Esophagus squamous epithelium (tissue), 5 donors: ENCODE data around the gene BCL7A. TPM values are rescaled to one million over a fixed set of nuclear protein-coding genes. Genes with fewer than 3 reads are reported as not detected.

ENCODE experiments used
- DNase-seq: peaks from one replicate; lab custom pipeline; 2025; lab: John Stamatoyannopoulos, UW
- H3K27ac ChIP-seq, 4 donors: fragments of 200-600 bp; sonication (generic); one replicate each; pipeline ENCODE4 v1.5.1; 2016 to 2019; ENCODE audit warnings: mild to moderate bottlenecking in 1 of 4
- H3K27me3 ChIP-seq, 4 donors: fragments of 200-600 bp; sonication (generic); 1 replicate in 3 of 4; 2 replicates in 1 of 4; pipeline versions ENCODE4 v1.5.1 to v1.6.0; 2017 to 2021; ENCODE audit warnings: antibody characterized with exemption in 1 of 4
- H3K36me3 ChIP-seq, 3 donors: fragments of 200-600 bp; sonication (generic); one replicate each; pipeline ENCODE4 v1.5.1; 2016 to 2019
- H3K4me1 ChIP-seq, 3 donors: fragments of 200-600 bp; sonication (generic); one replicate each; pipeline ENCODE4 v1.5.1; 2017 to 2019
- H3K4me3 ChIP-seq, 4 donors: fragments of 200-600 bp; sonication (generic); 1 replicate in 3 of 4; 2 replicates in 1 of 4; pipeline ENCODE4 v1.5.1; 2016 to 2019; ENCODE audit warnings: mild to moderate bottlenecking in 2 of 4, moderate library complexity in 1 of 4
- H3K9me3 ChIP-seq, 3 donors: fragments of 200-600 bp; sonication (generic); one replicate each; pipeline ENCODE4 v1.5.1; 2016 to 2019
- CTCF ChIP-seq, 6 experiments: fragments of 450-650 bp in 4 of 6; fragments of 200-600 bp in 2 of 6; sonication (generic) in 2 of 6; IDR thresholded peaks; one replicate each; pipeline ENCODE4 v1.5.1; 2016 to 2019; ENCODE audit warnings: antibody characterized with exemption in 6 of 6, mild to moderate bottlenecking in 4 of 6, moderate library complexity in 4 of 6
- POLR2A ChIP-seq, 4 donors: fragments of 450-650 bp; IDR thresholded peaks; one replicate each; pipeline ENCODE4 v1.6.1; 2017; ENCODE audit warnings: antibody characterized with exemption in 4 of 4, mild to moderate bottlenecking in 4 of 4, moderate library complexity in 3 of 4
- WGBS, 2 donors: methylation state at CpG; one replicate each; pipeline ENCODE4 v1.1.5; 2018; 5-methylcytosine and 5-hydroxymethylcytosine counted together
- intact Hi-C: fragments of 100-400 bp; cut with DNase I; formaldehyde crosslinking; loops from one replicate; pipeline ENCODE4 v1.15.0; 2022
- total RNA-seq, 4 donors: library from RNA; depleted of rRNA; stranded (reverse); fragments of >200 nt; gene quantifications; one replicate each; pipeline ENCODE4 v1.1.0, GENCODE V29; 2016
- donor health status: DM: yes; HTN: yes; CAD: no.

Gene BCL7A
- total RNA-seq, 4 donors from 2014 or later: 2.5 to 8.6 (median 5.1) TPM

GRCh38 chr12:122043476-122043875, 21.8 kb downstream of the BCL7A start:
- no peak overlapping the region for H3K4me3 ChIP-seq
- no peak for DNase-seq
- H3K27ac ChIP-seq: no peak overlapping the region
- intact Hi-C loops: loop anchor here (10.0 kb wide), 1 partner anchor 141 kb away; the partner anchor contains the start of gene LRRC43
- no peaks in the 10 kb centered on the region for H3K27me3 ChIP-seq
- no peaks in the 10 kb centered on the region for H3K9me3 ChIP-seq
- TF ChIP-seq CTCF (IDR thresholded peaks at IDR 0.05) (no peak), POLR2A (IDR thresholded peaks at IDR 0.05) (no peak)
- WGBS, 2 donors: 90 to 91% methylated on average over 11 to 12 of the region's 15 CpGs
- peaks cover 0 to 3% (median 0%) of the 10 kb centered on the region in 3 donors for H3K4me1 ChIP-seq
- peaks cover 0 to 53% (median 0%) of the 10 kb centered on the region in 3 donors for H3K36me3 ChIP-seq

- Histone ChIP-seq H3K27ac (no peak overlapping the region), H3K4me3 (no peak overlapping the region), H3K27me3 (no peaks in the 10 kb centered on the region), H3K4me1 (peaks cover 0 to 3% (median 0%) of the 10 kb centered on the region in 3 donors), H3K9me3 (no peaks in the 10 kb centered on the region), H3K36me3 (peaks cover 0 to 51% (median 0%) of the 10 kb centered on the region in 3 donors)
- WGBS, 2 donors: 95 to 98% methylated on average over 7 of the region's 7 CpGs
- intact Hi-C loops: loop anchor here (10.0 kb wide), 1 partner anchor 140 kb away; the partner anchor contains the start of gene LRRC43
- TF ChIP-seq POLR2A (IDR thresholded peaks at IDR 0.05) (no peak), CTCF (IDR thresholded peaks at IDR 0.05) (no peak)
- no peak for DNase-seq
Measured at GRCh38 chr12:122045262-122045661, 23.6 kb downstream of the BCL7A start.

GRCh38 chr12:122046145-122046544, 24.5 kb downstream of the BCL7A start:
- TF ChIP-seq POLR2A (IDR thresholded peaks at IDR 0.05) (no peak), CTCF (IDR thresholded peaks at IDR 0.05) (no peak)
- Histone ChIP-seq H3K4me1 (peaks cover 3 to 5% (median 3%) of the 10 kb centered on the region in 3 donors), H3K9me3 (no peaks in the 10 kb centered on the region), H3K27ac (no peak overlapping the region), H3K36me3 (peaks cover 0 to 42% (median 0%) of the 10 kb centered on the region in 3 donors), H3K4me3 (no peak overlapping the region), H3K27me3 (no peaks in the 10 kb centered on the region)
- 90 to 99% methylated on average over 5 of the region's 7 CpGs for WGBS, 2 donors
- DNase-seq: no peak
- intact Hi-C loops: loop anchor here (10.0 kb wide), 1 partner anchor 139 kb away; the partner anchor contains the start of gene LRRC43

GRCh38 chr12:122048151-122048550, 26.5 kb downstream of the BCL7A start:
- intact Hi-C loops: loop anchor here (10.0 kb wide), 1 partner anchor 137 kb away; the partner anchor contains the start of gene LRRC43
- no peaks in the 10 kb centered on the region for H3K9me3 ChIP-seq
- 84 to 90% methylated on average over 7 to 8 of the region's 8 CpGs for WGBS, 2 donors
- H3K4me1 ChIP-seq: peaks cover 0 to 15% (median 6%) of the 10 kb centered on the region in 3 donors
- H3K4me3 ChIP-seq: no peak overlapping the region
- no peak overlapping the region for H3K27ac ChIP-seq
- DNase-seq: no peak
- peaks cover 0 to 33% (median 0%) of the 10 kb centered on the region in 3 donors for H3K36me3 ChIP-seq
- TF ChIP-seq POLR2A (IDR thresholded peaks at IDR 0.05) (no peak), CTCF (IDR thresholded peaks at IDR 0.05) (no peak)
- no peaks in the 10 kb centered on the region for H3K27me3 ChIP-seq

GRCh38 chr12:122049827-122050226, 28.1 kb downstream of the BCL7A start:
- peaks cover 0 to 19% (median 0%) of the 10 kb centered on the region in 3 donors for H3K36me3 ChIP-seq
- H3K4me3 ChIP-seq: no peak overlapping the region
- H3K27ac ChIP-seq: no peak overlapping the region
- no peak for DNase-seq
- 56 to 66% methylated on average over 6 to 7 of the region's 9 CpGs for WGBS, 2 donors
- no peaks in the 10 kb centered on the region for H3K9me3 ChIP-seq
- TF ChIP-seq POLR2A (IDR thresholded peaks at IDR 0.05) (no peak), CTCF (IDR thresholded peaks at IDR 0.05) (no peak)
- H3K27me3 ChIP-seq: no peaks in the 10 kb centered on the region
- peaks cover 5 to 24% (median 6%) of the 10 kb centered on the region in 3 donors for H3K4me1 ChIP-seq
- intact Hi-C loops: loop anchor here (10.0 kb wide), 1 partner anchor 135 kb away; the partner anchor contains the start of gene LRRC43
